HG03139 (cell line): ENCODE data around the gene DPP10.
"Not testable (repeated sequence)": the region's sequence is repeated elsewhere in the genome, so short reads cannot be mapped to it uniquely, and the experiment has no call there.

Experiments
- ATAC-seq: cut with Tn5 transposase; IDR thresholded peaks from one replicate; pipeline ENCODE4 v1.9.1; 2021; ENCODE audit not compliant: unreplicated experiment

Gene DPP10

DNA sequence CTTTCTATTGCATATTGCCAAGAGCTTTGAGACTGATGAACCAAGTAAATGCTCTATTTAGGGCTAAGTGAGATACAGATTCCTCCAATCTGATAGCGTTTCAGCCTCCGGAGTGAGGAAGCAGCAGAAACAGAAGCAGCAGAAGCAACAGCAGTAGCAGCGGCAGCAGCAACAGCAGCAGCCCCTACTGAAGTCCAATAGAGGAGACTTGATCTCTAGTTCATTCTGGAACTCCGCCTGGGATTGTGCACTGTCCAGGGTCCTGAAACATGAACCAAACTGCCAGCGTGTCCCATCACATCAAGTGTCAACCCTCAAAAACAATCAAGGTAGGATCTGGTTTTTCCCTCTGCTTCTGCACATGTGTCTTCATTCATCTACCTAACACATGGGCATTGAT, at the start of gene DPP10:
Gene DPP10, plus strand, starts transcription at position 132 of the 400 bp plus-strand sequence.
- no peak for ATAC-seq

DNA sequence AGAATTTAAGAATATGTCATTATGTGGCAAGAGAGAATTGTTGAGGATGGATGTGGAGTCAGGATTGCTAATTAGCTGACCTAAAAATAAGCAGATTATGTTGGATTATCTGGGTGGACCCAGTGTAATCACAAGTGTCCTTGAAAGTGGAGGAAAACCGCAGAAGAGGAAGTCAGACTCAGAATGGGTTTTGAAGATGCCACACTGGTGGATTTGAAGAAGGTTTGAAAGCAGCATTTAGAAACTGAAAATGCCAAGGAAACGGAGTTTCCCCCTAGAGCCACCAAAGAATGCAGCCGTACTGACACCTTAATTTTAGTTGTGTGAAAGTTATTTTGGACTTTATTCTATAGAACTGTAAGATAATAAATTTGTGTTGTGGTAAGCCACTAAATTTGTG, 41.6 kb upstream of the DPP10 start:
- ATAC-seq: no peak

DNA sequence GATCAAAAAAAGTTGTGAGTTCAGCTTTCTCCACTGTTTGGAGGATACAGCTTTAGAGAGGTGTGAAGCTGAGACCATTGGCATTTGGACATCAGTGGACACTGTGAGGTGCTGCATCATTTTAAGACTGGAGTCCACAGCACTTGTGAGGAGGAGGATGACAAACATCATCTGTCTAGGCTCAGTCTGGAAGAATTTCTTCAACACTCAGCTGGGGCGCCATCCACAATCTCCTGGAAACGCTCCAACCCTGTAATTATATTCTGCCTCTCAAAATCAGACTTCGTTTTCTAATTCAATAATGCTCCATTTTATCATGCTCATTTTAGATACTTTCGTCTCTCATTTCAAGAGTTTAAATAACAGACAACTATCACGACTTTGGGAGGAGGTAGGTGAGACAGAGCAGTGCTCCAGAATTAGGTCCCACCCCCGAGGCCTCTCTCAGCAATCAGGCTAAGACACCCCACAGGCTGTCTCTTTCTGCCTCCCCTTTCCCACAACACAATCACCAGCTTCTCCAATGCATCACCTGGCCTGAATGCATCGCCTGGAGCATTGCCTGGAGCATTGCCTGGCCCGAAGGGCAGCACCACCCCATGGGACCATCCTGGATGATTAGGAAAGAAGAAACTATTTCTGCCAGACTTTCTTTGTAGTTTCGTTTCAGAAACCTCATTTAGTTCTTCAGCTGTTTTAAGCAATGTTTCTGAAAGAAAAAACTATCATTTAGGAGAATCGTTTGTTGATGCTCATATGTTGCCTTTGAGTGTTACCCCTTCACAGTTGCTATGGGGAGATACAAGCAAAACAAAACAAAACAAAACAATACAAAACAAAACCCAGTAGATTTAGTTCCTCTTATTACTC, 37.0 kb upstream of the DPP10 start:
- ATAC-seq: no peak

DNA sequence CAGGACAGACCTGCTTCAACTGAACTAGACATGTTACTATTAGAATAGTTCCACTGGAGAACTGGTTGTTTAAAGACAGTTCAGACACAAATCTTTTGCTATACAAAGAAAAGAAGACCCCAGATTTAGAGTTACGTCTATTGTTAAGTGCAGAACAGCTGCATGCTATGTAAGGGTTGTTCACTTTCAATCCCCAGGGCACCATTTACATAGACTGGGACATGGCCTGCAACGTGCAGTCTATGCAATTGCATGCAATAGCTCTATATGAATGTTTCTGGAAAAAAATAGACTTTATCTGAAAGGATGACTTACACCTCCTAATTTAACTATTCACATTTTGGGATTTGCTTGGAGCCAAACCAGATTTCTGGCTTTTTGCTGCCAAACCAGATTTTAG, 36.1 kb upstream of the DPP10 start:
- no peak for ATAC-seq

DNA sequence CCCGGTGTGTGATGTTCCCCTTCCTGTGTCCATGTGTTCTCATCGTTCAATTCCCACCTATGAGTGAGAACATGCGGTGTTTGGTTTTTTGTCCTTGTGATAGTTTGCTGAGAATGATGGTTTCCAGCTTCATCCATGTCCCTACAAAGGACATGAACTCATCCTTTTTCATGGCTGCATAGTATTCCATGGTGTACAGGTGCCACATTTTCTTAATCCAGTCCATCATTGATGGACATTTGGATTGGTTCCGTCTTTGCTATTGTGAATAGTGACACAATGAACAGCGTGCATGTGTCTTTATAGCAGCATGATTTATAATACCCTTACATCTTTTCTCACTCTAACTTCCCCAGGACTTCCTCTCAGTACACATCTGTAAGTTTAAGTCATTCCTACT, 35.1 kb upstream of the DPP10 start:
- not testable (repeated sequence) for ATAC-seq

DNA sequence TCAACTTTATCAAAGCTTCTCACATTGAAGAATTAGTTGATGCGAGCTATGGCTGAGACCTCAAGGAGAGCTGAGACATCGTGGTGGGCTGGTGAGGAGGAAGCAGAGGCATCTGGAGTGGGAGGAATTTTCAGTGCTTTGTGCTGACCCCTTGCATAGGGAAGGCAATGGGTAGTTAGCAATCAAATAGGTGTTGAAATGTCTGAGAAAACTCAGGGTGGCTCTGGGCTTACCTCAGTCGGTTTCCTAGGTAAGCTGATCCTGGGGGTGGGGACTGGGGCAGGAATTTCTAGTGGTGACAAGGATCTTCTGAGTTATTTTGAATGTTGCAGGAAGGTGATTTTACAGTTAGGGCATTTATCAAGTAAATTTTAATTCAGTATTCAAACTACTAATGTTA, 20.7 kb upstream of the DPP10 start:
- no peak for ATAC-seq

DNA sequence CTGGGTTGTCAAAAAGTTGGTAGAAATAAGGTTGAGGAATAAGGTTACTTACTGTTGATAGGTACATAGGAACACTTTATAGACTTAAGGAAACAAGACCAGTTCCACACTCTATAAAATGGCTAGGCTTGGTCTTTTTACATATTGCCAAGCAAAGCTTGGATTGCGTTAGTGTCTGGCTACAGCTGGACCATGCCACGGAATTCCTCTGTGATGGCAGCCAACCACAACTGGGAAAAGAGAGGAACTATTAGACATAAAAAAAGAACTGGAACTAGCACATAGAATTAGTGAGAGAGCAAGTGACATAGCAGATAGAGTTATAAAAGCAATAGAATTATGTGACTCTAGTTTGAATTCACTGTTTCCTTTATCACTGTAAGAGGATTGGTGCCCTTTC, 17.7 kb upstream of the DPP10 start:
- ATAC-seq: no peak

DNA sequence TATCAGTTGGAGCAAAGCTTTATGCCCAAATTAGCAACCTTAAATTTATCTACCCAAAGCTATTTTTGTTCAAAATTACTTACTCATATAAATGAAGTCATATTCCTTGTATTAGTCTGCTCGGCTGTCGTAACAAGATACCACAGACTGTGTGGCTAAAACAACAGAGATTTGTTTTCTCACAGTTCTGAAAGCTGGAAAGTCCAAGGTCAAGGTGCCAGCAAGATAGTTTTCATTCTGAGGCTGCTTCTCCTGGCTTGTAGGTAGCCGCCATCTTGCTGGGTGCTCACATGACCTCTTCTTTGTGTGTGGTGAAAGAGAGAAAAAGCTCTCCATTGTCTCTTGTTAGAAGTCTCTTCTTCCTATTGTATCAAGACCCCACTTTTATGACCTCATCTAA, 15.7 kb upstream of the DPP10 start:
- ATAC-seq: no peak

DNA sequence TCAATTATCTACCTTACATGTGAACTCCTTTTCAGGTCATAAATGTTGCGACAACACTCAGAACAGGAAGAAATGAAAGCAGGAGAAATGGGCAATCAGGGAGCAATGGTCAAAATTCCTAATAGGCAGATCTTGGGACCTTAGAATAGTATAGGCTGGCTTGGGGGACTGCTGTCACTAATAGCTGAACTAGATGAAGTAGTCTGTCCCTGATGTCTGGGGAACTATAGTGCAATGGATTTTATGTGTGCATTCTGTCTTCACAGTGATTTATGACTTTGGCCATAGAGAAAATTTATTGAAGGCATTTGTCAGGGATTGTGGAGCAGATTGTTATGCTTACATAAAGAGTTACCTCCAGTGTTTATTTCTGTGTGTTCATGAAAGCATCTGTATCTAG, 6.1 kb upstream of the DPP10 start:
- ATAC-seq: no peak

DNA sequence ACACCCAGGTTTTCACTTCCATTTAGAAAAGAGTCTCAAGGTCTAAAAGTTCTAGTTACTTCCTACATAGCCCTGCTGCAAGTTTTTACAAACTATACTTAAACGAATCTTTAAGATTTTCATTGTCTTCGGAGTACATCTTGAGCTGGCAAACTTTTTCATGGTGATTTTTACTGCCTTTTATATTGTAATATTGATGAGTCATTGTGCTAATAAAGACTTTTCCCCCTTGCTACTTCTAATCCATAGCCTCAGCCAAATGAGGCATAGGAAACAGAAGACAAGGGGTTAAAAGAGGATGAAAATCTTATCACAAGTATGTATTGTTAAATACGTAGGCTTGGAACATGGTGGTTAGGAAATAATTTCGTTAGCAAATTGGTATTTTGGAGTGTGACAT, 4.1 kb downstream of the DPP10 start:
- ATAC-seq: no peak

DNA sequence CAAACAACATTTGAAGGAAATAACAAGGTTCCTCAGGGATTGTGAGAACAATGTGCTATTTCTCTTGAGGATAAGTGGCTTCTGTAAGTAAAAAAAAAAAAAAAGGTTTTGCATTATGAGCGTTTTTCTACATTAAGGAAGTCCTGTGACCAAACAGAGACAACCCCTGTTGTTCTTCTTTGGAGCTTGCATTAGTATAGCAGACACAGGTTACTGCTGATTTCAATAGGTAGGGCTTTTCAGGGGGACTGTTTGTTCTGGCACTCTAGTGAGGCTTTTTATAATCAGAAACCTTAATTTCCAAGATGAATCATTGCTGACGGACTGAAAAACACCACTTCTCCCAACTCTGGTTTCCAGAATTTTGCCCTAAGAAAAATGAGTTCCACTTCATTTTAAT, 8.2 kb downstream of the DPP10 start:
- no peak for ATAC-seq

DNA sequence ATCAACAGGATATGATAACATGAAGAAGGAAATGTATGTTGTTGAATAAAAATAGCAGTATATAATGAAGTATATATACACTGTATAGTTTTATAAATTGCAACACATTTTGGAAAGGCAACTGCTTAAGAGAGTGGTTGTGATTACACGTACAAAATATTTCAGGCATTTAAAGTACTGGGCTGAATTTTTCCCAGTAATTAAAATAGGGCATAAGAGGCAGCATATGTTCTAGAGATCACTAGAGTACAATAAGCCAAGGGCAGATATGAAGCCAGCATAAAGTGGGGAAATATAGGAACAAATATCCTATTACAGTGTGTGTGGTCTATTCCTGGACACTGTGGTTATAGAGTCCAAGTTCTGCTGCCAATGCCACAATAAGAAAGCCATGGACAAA, 14.1 kb downstream of the DPP10 start:
- no peak for ATAC-seq

DNA sequence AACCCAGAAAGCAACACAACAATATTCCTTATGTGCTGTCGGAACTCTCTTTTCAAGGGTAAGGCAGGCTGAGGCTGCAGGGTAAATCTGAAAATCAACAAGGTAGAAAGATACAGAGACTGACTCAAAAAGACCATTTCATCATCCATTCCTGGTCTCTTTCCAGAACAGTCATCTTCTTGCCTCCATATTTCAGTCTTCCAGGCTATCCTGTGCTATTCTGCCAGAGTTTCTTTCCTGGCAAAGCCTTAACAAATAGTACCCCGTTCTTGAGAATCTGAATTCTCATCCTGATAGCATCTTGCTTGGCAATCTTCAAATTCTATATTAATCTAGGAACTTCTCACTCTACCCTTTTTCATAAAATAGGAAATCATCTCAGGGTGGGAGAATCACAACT, 15.5 kb downstream of the DPP10 start:
- no peak for ATAC-seq

DNA sequence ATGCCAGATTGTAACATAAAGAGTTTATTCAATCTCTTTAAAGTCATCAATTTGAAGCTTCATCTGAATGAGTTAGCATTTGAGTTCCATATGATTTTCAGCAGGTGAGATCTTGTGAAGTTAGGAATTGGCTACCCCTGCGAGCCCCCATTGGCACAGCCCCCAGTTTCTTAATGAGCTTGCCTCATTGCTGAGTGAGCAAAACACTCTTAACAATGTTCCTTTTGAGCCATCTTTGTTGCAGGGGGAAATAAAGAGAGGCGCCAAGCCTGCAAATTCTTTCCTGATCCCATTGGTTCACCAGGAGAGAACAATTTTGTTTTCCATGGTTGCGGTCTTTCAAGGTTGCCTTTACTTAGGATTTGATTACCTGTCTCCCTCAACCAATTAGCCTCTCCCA, 18.7 kb downstream of the DPP10 start:
- no peak for ATAC-seq

DNA sequence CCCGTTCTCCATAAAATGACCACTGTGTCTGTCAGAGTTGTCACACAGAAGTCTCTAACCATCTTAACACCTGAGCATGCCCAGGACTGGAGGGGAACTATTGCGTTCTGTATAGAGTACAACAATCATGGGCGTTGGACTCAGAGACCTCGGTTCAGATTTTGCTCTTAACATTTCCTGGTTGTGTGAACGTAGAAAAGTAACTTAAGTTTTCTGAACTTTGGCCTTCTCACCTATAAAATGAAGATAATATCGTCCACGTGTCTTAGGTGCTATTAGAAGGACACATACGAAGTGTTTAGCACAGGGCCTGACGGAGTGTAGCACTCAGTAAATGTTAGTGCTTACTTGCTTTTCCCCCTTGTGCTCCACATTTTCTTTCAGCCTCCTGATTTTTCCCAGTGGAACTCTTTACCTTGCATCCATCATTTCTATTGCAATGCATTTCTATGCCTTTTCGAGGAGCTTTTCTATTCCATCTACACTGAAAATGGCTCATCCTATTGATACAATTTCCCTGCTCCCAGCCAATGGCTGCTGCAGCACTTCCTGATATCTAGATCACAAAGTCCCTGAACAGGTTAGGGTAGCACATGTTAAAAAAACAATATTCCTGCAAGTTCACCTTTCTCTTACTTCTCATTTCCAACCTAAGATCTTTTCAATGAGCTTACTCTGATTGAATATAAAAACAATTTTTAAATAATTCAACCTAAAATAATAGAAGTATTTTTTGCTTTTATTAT, 22.7 kb downstream of the DPP10 start:
- no peak for ATAC-seq

DNA sequence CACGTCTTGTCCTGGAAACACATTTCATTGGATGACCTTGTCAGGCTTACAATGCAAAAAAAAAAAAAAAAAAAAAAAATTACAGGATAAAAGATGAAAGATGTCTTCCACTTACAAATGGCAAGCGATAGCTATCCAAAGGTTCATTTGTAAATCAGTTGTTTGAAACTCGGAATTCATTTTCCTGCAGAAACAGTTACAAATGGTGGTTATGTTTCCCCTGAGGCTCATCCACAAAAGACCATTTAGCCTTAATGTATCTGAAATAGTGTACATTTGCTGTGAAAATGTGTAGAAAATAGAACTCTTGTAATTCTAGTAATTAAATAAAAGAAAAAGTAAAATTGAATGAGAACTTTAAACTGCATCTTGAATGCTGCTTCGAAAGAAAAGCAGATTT, 25.9 kb downstream of the DPP10 start:
- no peak for ATAC-seq

DNA sequence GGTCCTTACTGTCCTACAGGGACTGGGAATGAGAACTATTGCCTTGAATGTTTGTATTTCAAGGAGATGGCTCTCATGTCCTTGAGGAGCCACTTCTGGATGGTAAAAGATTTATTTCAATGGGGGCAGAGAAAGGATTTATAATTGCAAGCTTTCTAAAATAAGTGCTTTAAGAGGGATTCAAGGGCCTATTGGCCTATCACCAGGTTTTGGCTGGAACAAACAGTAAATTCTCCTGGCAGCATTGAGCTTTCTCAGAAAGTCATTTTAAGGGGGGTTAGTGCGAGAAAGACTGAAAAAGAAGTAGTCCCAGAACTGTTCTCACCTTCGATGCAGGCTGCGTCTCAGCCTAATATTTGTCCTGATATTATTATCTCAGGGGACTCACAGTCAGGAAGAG, 29.8 kb downstream of the DPP10 start:
- no peak for ATAC-seq

DNA sequence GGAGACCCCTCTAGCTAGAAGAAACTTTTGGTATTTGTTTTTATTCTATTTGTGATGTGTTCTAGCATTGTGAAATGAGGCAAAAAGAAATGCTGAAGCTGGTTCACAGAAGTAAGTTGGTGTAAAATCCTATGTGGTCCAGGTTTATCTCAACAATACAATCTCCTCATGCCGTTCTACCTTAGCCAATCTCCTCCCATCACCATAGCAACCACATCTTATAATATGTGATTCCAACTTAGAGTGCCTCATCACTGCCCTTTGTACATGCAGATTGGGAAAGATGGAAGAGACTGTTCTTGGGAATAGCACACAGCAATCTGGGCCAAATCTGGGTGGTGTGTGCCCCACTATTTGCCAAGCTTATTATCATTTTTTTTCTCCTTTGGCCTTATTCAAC, 30.3 kb downstream of the DPP10 start:
- no peak for ATAC-seq

DNA sequence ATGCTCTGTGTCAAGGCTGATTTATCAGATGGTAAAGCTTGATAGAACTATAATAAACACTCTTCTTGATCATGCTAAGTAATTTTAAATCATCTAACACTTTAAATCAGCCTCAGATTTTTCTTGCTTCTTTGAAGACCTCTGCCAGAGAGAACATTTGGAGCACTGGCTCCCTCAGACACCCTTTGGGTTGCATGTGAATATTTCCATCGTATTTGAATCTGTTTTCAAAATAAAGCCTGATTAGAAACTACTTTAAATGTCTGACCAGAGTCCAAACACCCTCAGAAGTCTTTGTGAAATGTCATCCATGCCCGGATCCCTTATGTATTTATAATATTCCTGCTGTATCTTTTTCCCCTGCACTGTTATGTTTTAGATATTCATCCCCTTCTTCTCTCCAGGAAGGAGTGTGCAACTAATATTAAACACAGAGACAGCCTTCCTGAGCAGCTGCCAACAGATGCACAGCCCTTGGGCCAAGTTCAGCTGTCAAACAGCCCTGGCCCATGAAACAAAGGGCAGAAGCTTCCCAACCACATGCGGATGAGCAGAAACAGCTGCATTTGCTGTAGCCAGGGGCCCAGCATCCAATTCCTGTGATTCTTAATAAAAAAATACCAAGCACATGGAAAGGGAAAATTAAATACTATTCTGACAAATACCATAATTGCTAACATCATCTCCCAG, 46.5 kb downstream of the DPP10 start:
- no peak for ATAC-seq

DNA sequence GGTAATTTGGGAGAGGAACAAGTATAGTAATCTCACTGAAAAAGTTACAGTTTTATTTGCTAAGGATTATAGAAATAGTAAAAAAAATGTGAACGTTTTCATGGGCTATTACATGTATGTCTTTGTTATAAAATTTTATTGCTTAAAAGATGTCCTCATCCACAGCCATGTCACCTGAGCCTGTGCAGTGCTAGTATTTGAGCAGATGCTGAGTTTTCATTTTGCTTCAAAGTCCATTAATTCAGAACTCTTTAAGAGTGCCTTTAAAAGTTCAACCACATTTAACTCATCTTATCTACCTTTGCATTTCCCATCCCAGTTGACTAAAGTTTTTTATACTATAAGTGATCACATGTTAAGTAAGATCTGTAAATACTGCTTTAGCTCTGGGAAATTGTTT, 52.6 kb downstream of the DPP10 start:
- no peak for ATAC-seq

DNA sequence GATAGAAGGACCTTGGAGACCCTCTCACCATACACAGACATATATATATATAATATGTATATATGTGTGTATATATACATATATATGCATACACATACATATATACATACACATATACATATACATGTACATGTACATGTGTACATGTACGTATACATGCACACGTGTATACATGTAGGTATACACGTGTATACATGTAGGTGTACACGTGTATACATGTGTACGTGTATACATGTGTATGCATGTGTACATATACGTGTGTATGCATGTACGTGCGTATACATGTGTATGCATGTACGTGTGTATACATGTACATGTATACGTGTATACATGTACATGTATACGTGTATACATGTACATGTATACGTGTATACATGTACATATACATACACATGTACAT, 54.5 kb downstream of the DPP10 start:
- no peak for ATAC-seq

DNA sequence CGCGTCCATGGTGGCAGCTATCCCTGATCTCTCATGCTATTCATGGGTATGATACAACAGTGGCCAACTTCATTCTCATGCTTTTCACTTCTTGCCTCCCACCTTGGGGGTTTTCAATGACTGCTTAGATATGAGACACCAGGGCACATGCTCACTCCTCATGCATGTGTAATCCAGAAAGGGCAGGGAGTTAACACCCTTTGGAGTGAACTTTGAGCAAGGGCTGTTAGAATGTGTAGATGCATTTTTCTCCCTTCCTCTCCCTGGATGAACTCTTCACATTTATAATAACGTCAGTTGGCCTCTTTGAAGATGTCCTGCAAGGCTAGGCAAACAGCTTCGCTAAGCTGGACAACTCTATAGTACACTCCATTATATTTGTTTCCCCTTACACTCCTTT, 56.7 kb downstream of the DPP10 start:
- ATAC-seq: no peak
